ENCODE measurements around the gene TMEM151A.
A peak's percentile ranks its signal among the peaks of the same experiment; 100 is the strongest.

TMEM151A gene

GRCh38 chr11:66286699-66287098 is 5.0 kb upstream of the TMEM151A start:
- POLR2A ChIA-PET, result interaction anchor here (0.6 to 1.3 kb wide), 3 partner anchors 19 to 363 kb away, joined by 3 to 5 read pairs (median 3); no protein-coding TSS in a partner anchor
- no peak for DNase-seq (ENCODE audit: extremely low spot score)
- CTCF ChIA-PET, result interaction anchor here (0.7 to 10.6 kb wide), 7 partner anchors 15 to 219 kb away, joined by 3 to 92 read pairs (median 5); partner anchors contain the start of gene MRPL11
- no peak for TF ChIP-seq CTCF (IDR thresholded peaks at IDR 0.05; ENCODE audit: control extremely low read depth, extremely low read depth, low read depth, missing control alignments)

GRCh38 chr11:66287211-66287888 is 4.3 kb upstream of the TMEM151A start:
- ChIA-PET POLR2A (interaction anchor here (0.6 to 0.8 kb wide), 3 partner anchors 54 to 749 kb away, joined by 3 to 6 read pairs (median 3); no protein-coding TSS in a partner anchor), CTCF (interaction anchor here (1.5 to 10.6 kb wide), 5 partner anchors 14 to 219 kb away, joined by 5 to 92 read pairs (median 5); no protein-coding TSS in a partner anchor)
- no peak for DNase-seq (ENCODE audit: extremely low spot score)
- no peak for TF ChIP-seq CTCF (IDR thresholded peaks at IDR 0.05; ENCODE audit: control extremely low read depth, extremely low read depth, low read depth, missing control alignments)

GRCh38 chr11:66287889-66288670 is 3.6 kb upstream of the TMEM151A start:
- TF ChIP-seq CTCF (IDR thresholded peaks at IDR 0.05; ENCODE audit: control extremely low read depth, extremely low read depth, low read depth, missing control alignments), result no peak
- ChIA-PET POLR2A (interaction anchor here (0.7 to 1.2 kb wide), 3 partner anchors 15 to 750 kb away, joined by 3 to 7 read pairs (median 6); partner anchors contain the start of gene RAB1B), CTCF (interaction anchor here (0.7 to 10.6 kb wide), 7 partner anchors 14 to 243 kb away, joined by 3 to 92 read pairs (median 5); no protein-coding TSS in a partner anchor)
- no peak for DNase-seq (ENCODE audit: extremely low spot score)

GRCh38 chr11:66288671-66289547 is 2.8 kb upstream of the TMEM151A start, which contains the start of gene YIF1A:
Gene YIF1A, minus strand, starts transcription at chr11:66289143. Its CDS starts 158 bp downstream, at chr11:66288985.
- ChIA-PET POLR2A (interaction anchor here (0.6 to 1.2 kb wide), 6 partner anchors 9 to 65 kb away, joined by 3 to 14 read pairs (median 6); partner anchors contain the start of gene RAB1B), CTCF (interaction anchor here (0.7 to 10.6 kb wide), 10 partner anchors 9 to 244 kb away, joined by 3 to 92 read pairs (median 4); partner anchors contain the start of gene RIN1)
- peak; percentile 100 for DNase-seq (ENCODE audit: extremely low spot score)
- no peak for TF ChIP-seq CTCF (IDR thresholded peaks at IDR 0.05; ENCODE audit: control extremely low read depth, extremely low read depth, low read depth, missing control alignments)

GRCh38 chr11:66289548-66290329 is 2.0 kb upstream of the TMEM151A start:
- peak; percentile 90 for DNase-seq (ENCODE audit: extremely low spot score)
- CTCF ChIA-PET, result interaction anchor here (0.9 to 10.6 kb wide), 11 partner anchors 10 to 245 kb away, joined by 3 to 92 read pairs (median 4); partner anchors contain the start of gene RIN1
- POLR2A ChIA-PET, result interaction anchor here (0.5 to 1.2 kb wide), 7 partner anchors 10 to 782 kb away, joined by 3 to 14 read pairs (median 7); partner anchors contain the start of gene RAB1B
- no peak for TF ChIP-seq CTCF (IDR thresholded peaks at IDR 0.05; ENCODE audit: control extremely low read depth, extremely low read depth, low read depth, missing control alignments)
